Astrocyte (in vitro differentiated cells and primary cell): ENCODE results near the gene WNT1. TPM values are rescaled to one million over a fixed set of nuclear protein-coding genes. Genes with fewer than 3 reads are reported as not detected.

Experiments used
- DNase-seq: peaks from one replicate; pipeline ENCODE4 v3.0.0-alpha.2; 2010; ENCODE audit warnings: low read depth
- FAIRE-seq: peaks from 2 replicates; lab custom pipeline; 2011; peaks lifted over from hg19 to GRCh38; lab: Jason Lieb, UNC
- H2AFZ ChIP-seq: 2 replicates; pipeline ENCODE4 v1.6.0; 2012; ENCODE audit warnings: low read depth, low read length, inconsistent platforms
- H3K27ac ChIP-seq: 2 replicates; pipeline ENCODE4 v1.5.1; 2011; ENCODE audit warnings: low read depth, low read length, inconsistent platforms
- H3K27me3 ChIP-seq: 2 replicates; pipeline ENCODE4 v1.6.0; 2011; ENCODE audit warnings: low read length, inconsistent platforms; ENCODE audit not compliant: insufficient read depth
- H3K36me3 ChIP-seq: 2 replicates; pipeline ENCODE4 v1.5.1; 2011; ENCODE audit warnings: low read length, inconsistent platforms; ENCODE audit not compliant: insufficient read depth
- H3K4me1 ChIP-seq: 2 replicates; pipeline ENCODE4 v1.5.1; 2011; ENCODE audit warnings: low read length, inconsistent platforms; ENCODE audit not compliant: insufficient read depth
- H3K4me2 ChIP-seq: 2 replicates; pipeline ENCODE4 v1.6.0; 2012; ENCODE audit warnings: low read length, inconsistent platforms
- H3K4me3 ChIP-seq: 2 replicates; pipeline ENCODE4 v1.5.1; 2011; ENCODE audit warnings: low read depth, mild to moderate bottlenecking, low read length, inconsistent platforms; ENCODE audit not compliant: insufficient read depth
- H3K79me2 ChIP-seq: 2 replicates; pipeline ENCODE4 v1.6.0; 2012; ENCODE audit warnings: mild to moderate bottlenecking, low read length, inconsistent platforms; ENCODE audit not compliant: insufficient read depth
- H3K9ac ChIP-seq: 2 replicates; pipeline ENCODE4 v1.6.0; 2012; ENCODE audit warnings: mild to moderate bottlenecking, low read length, inconsistent platforms
- H3K9me3 ChIP-seq: 2 replicates; pipeline ENCODE4 v1.5.1; 2012; ENCODE audit warnings: low read depth, mild to moderate bottlenecking, low read length, inconsistent platforms; ENCODE audit not compliant: insufficient read depth
- H4K20me1 ChIP-seq: 2 replicates; pipeline ENCODE4 v1.6.0; 2012; ENCODE audit warnings: low read length, inconsistent platforms; ENCODE audit not compliant: insufficient read depth
- H3K27ac Mint-ChIP-seq: one replicate; pipeline ENCODE4 v1.8.0; 2021; ENCODE audit warnings: mild to moderate bottlenecking, mixed read lengths; ENCODE audit not compliant: unreplicated experiment
- H3K27me3 Mint-ChIP-seq: one replicate; pipeline ENCODE4 v1.8.0; 2021; ENCODE audit warnings: low read depth, mixed read lengths; ENCODE audit not compliant: unreplicated experiment
- H3K36me3 Mint-ChIP-seq: one replicate; pipeline ENCODE4 v1.8.0; 2021; ENCODE audit warnings: low read depth, mixed read lengths; ENCODE audit not compliant: unreplicated experiment
- H3K4me1 Mint-ChIP-seq: one replicate; pipeline ENCODE4 v1.8.0; 2021; ENCODE audit warnings: low read depth, mixed read lengths; ENCODE audit not compliant: unreplicated experiment
- H3K4me3 Mint-ChIP-seq: one replicate; pipeline ENCODE4 v1.8.0; 2021; ENCODE audit warnings: mild to moderate bottlenecking, moderate library complexity, mixed read lengths; ENCODE audit not compliant: unreplicated experiment
- H3K9me3 Mint-ChIP-seq: one replicate; pipeline ENCODE4 v1.8.0; 2021; ENCODE audit warnings: mild to moderate bottlenecking, mixed read lengths; ENCODE audit not compliant: unreplicated experiment
- CTCF ChIP-seq: IDR thresholded peaks from 2 replicates; pipeline ENCODE4 v1.5.1; 2011; ENCODE audit warnings: low read depth, mild to moderate bottlenecking, inconsistent platforms, low read length, moderate library complexity; ENCODE audit not compliant: insufficient read depth
- EZH2 ChIP-seq: IDR thresholded peaks from 2 replicates; pipeline ENCODE4 v1.6.1; 2012; ENCODE audit warnings: mild to moderate bottlenecking, low read length, inconsistent platforms; ENCODE audit not compliant: insufficient read depth
- total RNA-seq: library from RNA; stranded (reverse); gene quantifications from 2 replicates; pipeline ENCODE4 v1.2.1, GENCODE V29; 2021

The WNT1 gene
- total RNA-seq, 1 donor from 2014 or later = not detected

GRCh38 chr12:49010092-49010668 is 32.1 kb downstream of the WNT1 start:
- Histone ChIP-seq H4K20me1 (peaks cover 33% of the 10 kb centered on the region), H2AFZ (no peak overlapping the region), H3K4me2 (no peak overlapping the region), H3K4me1 (no peaks in the 10 kb centered on the region), H3K9ac (no peak overlapping the region), H3K27me3 (no peaks in the 10 kb centered on the region), H3K9me3 (no peaks in the 10 kb centered on the region), H3K4me3 (no peak overlapping the region), H3K27ac (no peak overlapping the region), H3K36me3 (peaks cover 31% of the 10 kb centered on the region), H3K79me2 (peaks cover 8% of the 10 kb centered on the region)
- no peak overlapping the region for H3K27ac Mint-ChIP-seq
- no peak for FAIRE-seq
- H3K36me3 Mint-ChIP-seq = peaks cover 6% of the 10 kb centered on the region
- H3K4me1 Mint-ChIP-seq = peaks cover 8% of the 10 kb centered on the region
- H3K4me3 Mint-ChIP-seq = no peak overlapping the region
- TF ChIP-seq CTCF (no peak), EZH2 (no peak)
- H3K27me3 Mint-ChIP-seq = no peaks in the 10 kb centered on the region
- DNase-seq = no peak
- H3K9me3 Mint-ChIP-seq = no peaks in the 10 kb centered on the region

GRCh38 chr12:49012739-49013138 is 34.6 kb downstream of the WNT1 start:
- TF ChIP-seq CTCF = no peak
- no peak for TF ChIP-seq EZH2
- H3K27ac ChIP-seq = no peak overlapping the region
- H4K20me1 ChIP-seq = peaks cover 25% of the 10 kb centered on the region
- H3K4me3 Mint-ChIP-seq = no peak overlapping the region
- H3K4me2 ChIP-seq = no peak overlapping the region
- peaks cover 10% of the 10 kb centered on the region for H3K36me3 Mint-ChIP-seq
- no peak overlapping the region for H3K4me3 ChIP-seq
- no peak for FAIRE-seq
- no peak overlapping the region for H3K27ac Mint-ChIP-seq
- H3K9ac ChIP-seq = no peak overlapping the region
- no peaks in the 10 kb centered on the region for H3K9me3 ChIP-seq
- no peaks in the 10 kb centered on the region for H3K9me3 Mint-ChIP-seq
- H2AFZ ChIP-seq = no peak overlapping the region
- H3K4me1 ChIP-seq = peaks cover 8% of the 10 kb centered on the region
- no peaks in the 10 kb centered on the region for H3K27me3 Mint-ChIP-seq
- H3K79me2 ChIP-seq = peaks cover 25% of the 10 kb centered on the region
- no peaks in the 10 kb centered on the region for H3K27me3 ChIP-seq
- H3K4me1 Mint-ChIP-seq = peaks cover 15% of the 10 kb centered on the region
- H3K36me3 ChIP-seq = peaks cover 24% of the 10 kb centered on the region
- DNase-seq = no peak

GRCh38 chr12:49013428-49013827 is 35.3 kb downstream of the WNT1 start:
- Mint-ChIP-seq H3K27me3 (no peaks in the 10 kb centered on the region), H3K4me1 (peaks cover 18% of the 10 kb centered on the region)
- H3K36me3 ChIP-seq = peaks cover 24% of the 10 kb centered on the region

More at GRCh38 chr12:49013428-49013827, 35.3 kb downstream of the WNT1 start:
- Histone ChIP-seq H3K4me1 (peaks cover 9% of the 10 kb centered on the region), H3K4me3 (no peak overlapping the region), H3K4me2 (no peak overlapping the region), H4K20me1 (peaks cover 22% of the 10 kb centered on the region), H3K9me3 (no peaks in the 10 kb centered on the region), H3K27ac (no peak overlapping the region), H3K9ac (no peak overlapping the region), H3K79me2 (peaks cover 32% of the 10 kb centered on the region), H2AFZ (no peak overlapping the region), H3K27me3 (no peaks in the 10 kb centered on the region)
- H3K27ac Mint-ChIP-seq = no peak overlapping the region
- no peak for FAIRE-seq
- H3K9me3 Mint-ChIP-seq = no peaks in the 10 kb centered on the region
- DNase-seq = no peak
- H3K4me3 Mint-ChIP-seq = no peak overlapping the region
- H3K36me3 Mint-ChIP-seq = peaks cover 10% of the 10 kb centered on the region
- TF ChIP-seq CTCF = no peak
